Cardiac septum (tissue), 1 donor: Measurements from ENCODE around the gene GLB1L3. TPM values are rescaled to one million over a fixed set of nuclear protein-coding genes. Genes with fewer than 3 reads are reported as not detected.

Experiments used
- total RNA-seq: library from RNA; stranded (reverse); fragmentation: NEBNext Ultra II Directional; extraction: Animal tissue kit (Norgen Biotek cat#: 25700); gene quantifications from one replicate; pipeline ENCODE4 v1.2.1, GENCODE V29; 2021
- donor health status: DM: no; HTN: no; CAD: no.

Gene GLB1L3
- total RNA-seq, 1 donor from 2014 or later, result not detected

Other genes with a start within 250 kb of the GLB1L3 start
- 46.5 TPM for gene JAM3, start 207.3 kb upstream of the GLB1L3 start, total RNA-seq
- gene NCAPD3, start 52.4 kb upstream of the GLB1L3 start, total RNA-seq, result 17.5 TPM
- gene VPS26B, start 51.7 kb upstream of the GLB1L3 start, total RNA-seq, result 39.5 TPM
- gene THYN1, start 23.0 kb upstream of the GLB1L3 start, total RNA-seq, result 32.9 TPM
- 33.9 TPM for gene ACAD8, start 22.8 kb upstream of the GLB1L3 start, total RNA-seq
- gene GLB1L2, start 55.6 kb downstream of the GLB1L3 start, total RNA-seq, result 0.57 TPM
- 0.27 TPM for gene B3GAT1, start 135.9 kb downstream of the GLB1L3 start, total RNA-seq